ENCODE results near the gene SARNP.

DNA sequence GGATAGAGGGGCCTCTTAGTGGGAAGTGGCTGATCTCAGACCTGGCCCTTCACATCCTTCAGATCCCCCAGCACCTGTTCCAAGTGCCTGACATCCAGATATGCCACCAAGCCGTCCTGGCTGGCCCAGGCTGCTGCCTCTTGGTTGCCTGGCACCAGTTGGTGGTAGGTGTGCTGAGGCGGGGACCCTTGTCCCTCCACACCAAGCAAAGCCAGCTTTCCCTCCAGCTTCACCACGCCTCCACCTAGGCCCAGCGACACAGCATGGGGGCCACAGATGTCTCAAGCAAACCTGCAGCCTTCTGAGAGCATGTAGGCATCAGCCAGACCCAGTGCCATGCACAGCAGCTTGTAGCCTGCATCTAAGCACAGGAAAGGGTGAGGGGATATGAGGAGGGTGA lies 85.2 kb downstream of the SARNP start:
- TF ChIP-seq SMARCA5 (IDR thresholded peaks at IDR 0.05) (no peak), GABPA (IDR thresholded peaks at IDR 0.05; ENCODE audit: low read depth) (no peak), DPF2 (IDR thresholded peaks at IDR 0.05) (no peak), TCF12 (IDR thresholded peaks at IDR 0.05; ENCODE audit: low read depth, low read length) (no peak), EZH2 (IDR thresholded peaks at IDR 0.05; ENCODE audit: borderline replicate concordance, control insufficient read depth, low read depth, low read length) (no peak), ZNF274 (IDR thresholded peaks at IDR 0.05; ENCODE audit: insufficient read depth, insufficient read length) (no peak), RAD51 (IDR thresholded peaks at IDR 0.05) (no peak), EP300 (IDR thresholded peaks at IDR 0.05; ENCODE audit: borderline replicate concordance in 1 of 2, control insufficient read depth in 1 of 2, low read depth in 2 of 2, low read length in 2 of 2) (no peak), JUNB (IDR thresholded peaks at IDR 0.05) (no peak), POLR2AphosphoS5 (IDR thresholded peaks at IDR 0.05; ENCODE audit: low read length) (no peak)
- TF ChIP-seq, protein P1, sequence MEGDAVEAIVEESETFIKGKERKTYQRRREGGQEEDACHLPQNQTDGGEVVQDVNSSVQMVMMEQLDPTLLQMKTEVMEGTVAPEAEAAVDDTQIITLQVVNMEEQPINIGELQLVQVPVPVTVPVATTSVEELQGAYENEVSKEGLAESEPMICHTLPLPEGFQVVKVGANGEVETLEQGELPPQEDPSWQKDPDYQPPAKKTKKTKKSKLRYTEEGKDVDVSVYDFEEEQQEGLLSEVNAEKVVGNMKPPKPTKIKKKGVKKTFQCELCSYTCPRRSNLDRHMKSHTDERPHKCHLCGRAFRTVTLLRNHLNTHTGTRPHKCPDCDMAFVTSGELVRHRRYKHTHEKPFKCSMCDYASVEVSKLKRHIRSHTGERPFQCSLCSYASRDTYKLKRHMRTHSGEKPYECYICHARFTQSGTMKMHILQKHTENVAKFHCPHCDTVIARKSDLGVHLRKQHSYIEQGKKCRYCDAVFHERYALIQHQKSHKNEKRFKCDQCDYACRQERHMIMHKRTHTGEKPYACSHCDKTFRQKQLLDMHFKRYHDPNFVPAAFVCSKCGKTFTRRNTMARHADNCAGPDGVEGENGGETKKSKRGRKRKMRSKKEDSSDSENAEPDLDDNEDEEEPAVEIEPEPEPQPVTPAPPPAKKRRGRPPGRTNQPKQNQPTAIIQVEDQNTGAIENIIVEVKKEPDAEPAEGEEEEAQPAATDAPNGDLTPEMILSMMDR (IDR thresholded peaks at IDR 0.05 in 2 of 3, conservative IDR thresholded peaks at IDR 0.05 in 1 of 3; ENCODE audit: control insufficient read depth in 2 of 3, extremely low read depth in 1 of 3, insufficient read depth in 1 of 3, low read depth in 3 of 3, low read length in 3 of 3): no peak
- TF ChIP-seq, protein P2, sequence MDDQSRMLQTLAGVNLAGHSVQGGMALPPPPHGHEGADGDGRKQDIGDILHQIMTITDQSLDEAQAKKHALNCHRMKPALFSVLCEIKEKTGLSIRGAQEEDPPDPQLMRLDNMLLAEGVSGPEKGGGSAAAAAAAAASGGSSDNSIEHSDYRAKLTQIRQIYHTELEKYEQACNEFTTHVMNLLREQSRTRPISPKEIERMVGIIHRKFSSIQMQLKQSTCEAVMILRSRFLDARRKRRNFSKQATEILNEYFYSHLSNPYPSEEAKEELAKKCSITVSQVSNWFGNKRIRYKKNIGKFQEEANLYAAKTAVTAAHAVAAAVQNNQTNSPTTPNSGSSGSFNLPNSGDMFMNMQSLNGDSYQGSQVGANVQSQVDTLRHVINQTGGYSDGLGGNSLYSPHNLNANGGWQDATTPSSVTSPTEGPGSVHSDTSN (IDR thresholded peaks at IDR 0.05; ENCODE audit: insufficient replicate concordance, low read depth, low read length): no peak
- TF ChIP-seq, protein P3, sequence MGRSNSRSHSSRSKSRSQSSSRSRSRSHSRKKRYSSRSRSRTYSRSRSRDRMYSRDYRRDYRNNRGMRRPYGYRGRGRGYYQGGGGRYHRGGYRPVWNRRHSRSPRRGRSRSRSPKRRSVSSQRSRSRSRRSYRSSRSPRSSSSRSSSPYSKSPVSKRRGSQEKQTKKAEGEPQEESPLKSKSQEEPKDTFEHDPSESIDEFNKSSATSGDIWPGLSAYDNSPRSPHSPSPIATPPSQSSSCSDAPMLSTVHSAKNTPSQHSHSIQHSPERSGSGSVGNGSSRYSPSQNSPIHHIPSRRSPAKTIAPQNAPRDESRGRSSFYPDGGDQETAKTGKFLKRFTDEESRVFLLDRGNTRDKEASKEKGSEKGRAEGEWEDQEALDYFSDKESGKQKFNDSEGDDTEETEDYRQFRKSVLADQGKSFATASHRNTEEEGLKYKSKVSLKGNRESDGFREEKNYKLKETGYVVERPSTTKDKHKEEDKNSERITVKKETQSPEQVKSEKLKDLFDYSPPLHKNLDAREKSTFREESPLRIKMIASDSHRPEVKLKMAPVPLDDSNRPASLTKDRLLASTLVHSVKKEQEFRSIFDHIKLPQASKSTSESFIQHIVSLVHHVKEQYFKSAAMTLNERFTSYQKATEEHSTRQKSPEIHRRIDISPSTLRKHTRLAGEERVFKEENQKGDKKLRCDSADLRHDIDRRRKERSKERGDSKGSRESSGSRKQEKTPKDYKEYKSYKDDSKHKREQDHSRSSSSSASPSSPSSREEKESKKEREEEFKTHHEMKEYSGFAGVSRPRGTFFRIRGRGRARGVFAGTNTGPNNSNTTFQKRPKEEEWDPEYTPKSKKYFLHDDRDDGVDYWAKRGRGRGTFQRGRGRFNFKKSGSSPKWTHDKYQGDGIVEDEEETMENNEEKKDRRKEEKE (IDR thresholded peaks at IDR 0.05): no peak
- TF ChIP-seq, protein P4, sequence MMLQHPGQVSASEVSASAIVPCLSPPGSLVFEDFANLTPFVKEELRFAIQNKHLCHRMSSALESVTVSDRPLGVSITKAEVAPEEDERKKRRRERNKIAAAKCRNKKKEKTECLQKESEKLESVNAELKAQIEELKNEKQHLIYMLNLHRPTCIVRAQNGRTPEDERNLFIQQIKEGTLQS (IDR thresholded peaks at IDR 0.05; ENCODE audit: borderline replicate concordance, extremely low read depth, low read depth, low read length): no peak

All from GM12878 (cell line).